GM18502 (cell line): Measurements from ENCODE around the gene TMEM41A.
"Not testable (repeated sequence)": the region's sequence is repeated elsewhere in the genome, so short reads cannot be mapped to it uniquely, and the experiment has no call there.

Experiments
- ATAC-seq: cut with Tn5 transposase; IDR thresholded peaks from one replicate; pipeline ENCODE4 v1.9.1; 2021; ENCODE audit warnings: mild to moderate bottlenecking; ENCODE audit not compliant: unreplicated experiment, poor library complexity

The TMEM41A gene

DNA sequence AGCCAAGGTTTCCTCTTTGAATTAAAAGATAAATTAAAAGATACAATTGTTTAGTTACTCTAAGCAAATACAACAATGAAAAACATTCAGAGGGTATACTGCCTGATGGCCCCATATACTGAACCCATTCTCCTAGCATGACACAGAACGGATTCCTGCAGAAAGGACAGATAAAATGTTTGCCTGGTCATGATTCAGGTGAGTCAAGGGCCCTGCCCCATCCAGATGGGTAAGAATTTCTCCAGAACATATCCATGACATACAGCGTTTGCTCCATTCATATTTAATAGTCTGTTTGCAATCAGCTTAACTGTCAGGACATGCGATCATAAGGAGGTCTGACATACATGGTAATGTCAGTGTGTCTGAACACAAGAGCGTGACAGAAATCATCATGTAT is 8.6 kb downstream of the TMEM41A start:
- ATAC-seq: no peak

DNA sequence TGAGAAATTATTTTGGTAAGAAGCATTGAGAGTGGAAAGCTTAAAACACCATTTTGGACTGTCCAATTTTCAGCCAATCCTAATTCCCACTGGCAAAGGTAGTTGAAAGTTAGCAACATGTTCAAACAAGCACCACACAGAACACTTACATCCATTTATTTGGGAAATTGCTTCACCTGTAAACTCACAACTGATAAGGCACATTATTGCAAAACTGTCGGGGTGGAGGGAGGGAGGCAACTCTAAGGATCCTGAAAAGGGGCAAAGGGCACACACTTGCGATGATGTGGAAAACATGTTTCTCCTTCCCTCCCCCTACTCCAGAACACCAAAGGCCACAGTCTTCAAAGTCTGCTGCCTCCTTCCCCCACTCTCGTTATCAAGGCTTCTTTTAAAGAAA is 9.4 kb downstream of the TMEM41A start:
- ATAC-seq: no peak

DNA sequence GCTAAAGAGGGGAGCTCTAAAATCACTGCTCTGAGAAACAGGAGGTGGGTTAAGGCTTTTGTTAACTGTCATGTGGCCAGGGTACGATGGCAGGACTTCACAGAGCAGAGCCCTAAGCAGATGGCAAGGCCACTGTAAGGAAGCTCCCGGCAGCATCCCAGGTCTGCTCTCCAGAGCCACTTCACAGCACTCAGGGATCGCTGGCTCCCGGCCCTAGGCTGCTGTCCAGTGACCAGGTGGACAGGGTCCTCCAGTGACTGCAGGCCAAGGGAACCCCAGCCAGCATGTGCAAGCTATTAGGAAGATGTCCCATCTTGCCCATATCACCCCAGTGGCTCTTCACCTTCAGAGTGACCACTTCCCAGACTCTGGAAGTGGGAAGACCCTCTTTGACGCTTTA is 10.4 kb downstream of the TMEM41A start:
- no peak for ATAC-seq

GRCh38 chr3:185486394-185486793 is 12.4 kb downstream of the TMEM41A start:
- ATAC-seq: no peak

- no peak for ATAC-seq
Observed at GRCh38 chr3:185484296-185484695, 14.5 kb downstream of the TMEM41A start.

DNA sequence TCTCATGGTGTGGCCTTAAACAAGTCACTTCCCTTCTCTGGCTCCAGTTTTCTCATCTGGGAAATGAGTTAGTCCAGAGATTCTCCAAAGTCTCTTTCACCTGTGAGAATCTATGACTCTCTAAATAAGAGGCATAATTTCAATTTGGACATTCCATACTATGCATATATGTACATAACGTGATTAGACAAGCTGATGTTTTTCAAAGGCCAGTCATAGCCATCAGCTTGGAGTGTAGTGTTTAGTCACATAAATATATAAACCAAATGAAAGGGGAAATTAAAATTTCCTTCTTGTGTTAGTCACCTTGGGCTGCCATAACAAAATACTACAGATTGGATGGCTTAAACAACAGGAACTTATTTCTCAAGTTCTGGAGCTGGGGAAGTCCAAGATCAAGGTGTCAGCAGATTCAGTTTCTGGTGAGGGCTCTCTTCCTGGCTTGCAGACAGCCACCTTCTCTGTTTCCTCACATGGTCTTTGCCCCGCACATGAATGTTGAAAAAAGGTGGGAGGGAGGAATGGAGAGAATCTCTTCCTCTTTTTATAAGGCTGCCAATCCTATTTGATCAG is 19.4 kb downstream of the TMEM41A start:
- no peak for ATAC-seq

DNA sequence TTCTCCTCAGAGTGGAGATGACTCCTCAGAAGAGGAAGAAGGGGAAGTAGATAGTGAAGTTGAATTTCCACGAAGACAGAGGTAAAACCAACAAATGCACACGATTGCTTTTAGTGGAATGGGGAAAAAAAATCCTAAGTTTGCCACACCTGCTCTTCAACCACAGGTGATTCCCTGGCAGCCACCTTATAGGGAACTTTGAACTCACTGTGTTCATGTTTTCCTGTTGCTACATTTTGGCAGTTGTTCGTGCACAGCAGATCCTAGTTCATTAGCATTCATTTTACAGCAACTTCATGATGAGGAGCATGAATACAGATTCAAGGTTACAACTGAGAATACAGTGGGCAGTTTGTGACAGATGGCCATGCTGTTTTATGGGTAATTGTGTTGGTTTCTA is 21.5 kb downstream of the TMEM41A start:
- no peak for ATAC-seq

- ATAC-seq: not testable (repeated sequence)
Observed at GRCh38 chr3:185474922-185475321, 23.9 kb downstream of the TMEM41A start.

- no peak for ATAC-seq
Observed at GRCh38 chr3:185473290-185473815, 25.5 kb downstream of the TMEM41A start.

GRCh38 chr3:185470323-185470722 is 28.5 kb downstream of the TMEM41A start:
- no peak for ATAC-seq

DNA sequence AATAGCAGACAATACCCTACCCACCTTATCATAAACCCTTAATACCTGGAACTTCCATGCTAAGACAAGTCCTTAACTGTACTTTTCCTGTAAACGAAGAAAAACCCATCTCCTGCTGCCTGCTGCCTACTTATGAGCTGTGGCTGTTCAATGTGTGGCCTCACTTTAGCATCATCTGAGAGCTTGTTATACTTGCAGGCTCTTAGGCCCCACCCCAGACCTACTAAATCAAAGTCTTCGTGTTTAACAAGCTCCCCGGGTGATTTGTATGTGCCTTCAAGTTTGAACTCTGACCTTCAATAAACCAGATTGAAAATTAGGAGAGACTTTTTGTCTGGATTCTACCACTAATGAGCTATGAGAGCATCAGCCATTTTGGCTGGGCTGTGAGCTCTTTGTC is 29.3 kb downstream of the TMEM41A start:
- no peak for ATAC-seq

- ATAC-seq: not testable (repeated sequence)
Observed at GRCh38 chr3:185466123-185466522, 32.7 kb downstream of the TMEM41A start.

GRCh38 chr3:185465471-185465870 is 33.4 kb downstream of the TMEM41A start:
- no peak for ATAC-seq

GRCh38 chr3:185460719-185461350 is 38.0 kb downstream of the TMEM41A start:
- no peak for ATAC-seq

DNA sequence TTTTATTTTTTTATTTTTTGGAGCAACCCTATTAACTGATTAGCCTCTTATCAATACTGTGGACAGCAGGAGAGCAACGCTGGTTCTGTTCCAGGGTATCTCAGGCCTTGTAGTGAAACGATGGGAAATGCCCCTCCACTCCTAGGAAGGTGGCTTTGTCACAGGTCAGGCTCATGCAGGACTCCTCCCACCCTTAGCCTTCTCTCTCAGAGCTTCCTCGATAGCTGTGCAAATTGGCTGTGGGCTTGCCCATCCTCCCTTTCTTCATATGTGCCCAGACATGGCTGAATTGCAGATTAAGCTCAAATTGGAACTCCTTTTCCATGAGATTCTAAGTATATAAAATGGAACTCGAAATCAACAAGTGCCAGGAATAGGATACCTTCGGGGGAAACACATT is 38.5 kb downstream of the TMEM41A start:
- no peak for ATAC-seq

GRCh38 chr3:185457376-185457775 is 41.5 kb downstream of the TMEM41A start:
- no peak for ATAC-seq

DNA sequence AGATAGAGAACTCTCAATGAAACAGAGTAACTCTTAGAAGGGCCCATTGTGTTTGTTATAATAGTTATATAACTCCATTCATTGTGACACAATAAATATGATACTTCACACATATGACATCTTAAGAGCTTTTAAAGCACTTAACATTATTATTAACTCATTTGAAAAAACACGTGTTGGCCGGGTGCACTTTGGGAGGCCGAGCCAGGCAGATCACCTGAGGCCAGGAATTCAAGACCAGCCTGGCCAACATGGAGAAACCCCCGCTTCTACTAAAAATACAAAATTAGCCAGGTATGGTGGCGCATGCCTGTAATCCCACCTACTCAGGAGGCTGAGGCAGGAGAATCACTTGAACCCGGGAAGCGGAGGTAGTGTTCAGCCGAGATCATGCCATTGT is 47.4 kb downstream of the TMEM41A start:
- ATAC-seq: not testable (repeated sequence)

DNA sequence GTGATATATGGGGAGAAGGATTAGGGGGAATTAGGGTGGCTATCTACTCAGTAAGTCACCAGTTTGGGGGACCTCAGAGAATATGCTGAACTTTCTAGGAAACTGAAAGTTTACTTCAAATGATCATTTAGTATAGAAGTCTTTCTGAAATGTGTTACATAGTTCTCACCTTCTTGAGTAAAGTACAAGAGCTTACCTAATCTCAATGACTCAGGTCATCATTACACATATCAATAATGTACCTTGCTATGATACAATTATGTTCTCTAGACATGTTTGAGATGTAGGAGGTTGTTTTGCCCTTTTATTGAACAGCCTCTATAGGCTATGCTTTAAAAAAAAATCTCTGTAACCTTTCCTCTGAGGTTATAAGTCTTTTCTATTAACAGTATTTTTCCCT is 50.7 kb downstream of the TMEM41A start:
- no peak for ATAC-seq

DNA sequence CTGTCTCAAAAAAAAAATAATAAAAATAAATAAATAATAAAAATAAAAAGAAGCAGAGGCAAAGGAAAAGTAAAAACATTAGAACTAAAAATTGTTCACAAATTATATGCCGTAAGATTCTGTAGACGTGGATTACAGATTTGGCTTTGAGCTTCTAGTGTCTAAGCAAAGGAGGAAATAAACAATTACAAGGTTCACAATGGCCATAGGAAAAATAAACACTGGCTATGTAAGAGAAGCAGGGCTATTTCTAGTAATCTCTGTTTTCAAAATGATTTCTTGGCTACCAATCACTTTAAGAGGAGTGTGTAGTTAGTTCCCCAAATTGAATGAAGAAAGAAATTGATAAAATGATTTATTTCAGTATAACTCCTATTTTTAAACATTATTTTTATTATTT is 54.5 kb downstream of the TMEM41A start:
- no peak for ATAC-seq

DNA sequence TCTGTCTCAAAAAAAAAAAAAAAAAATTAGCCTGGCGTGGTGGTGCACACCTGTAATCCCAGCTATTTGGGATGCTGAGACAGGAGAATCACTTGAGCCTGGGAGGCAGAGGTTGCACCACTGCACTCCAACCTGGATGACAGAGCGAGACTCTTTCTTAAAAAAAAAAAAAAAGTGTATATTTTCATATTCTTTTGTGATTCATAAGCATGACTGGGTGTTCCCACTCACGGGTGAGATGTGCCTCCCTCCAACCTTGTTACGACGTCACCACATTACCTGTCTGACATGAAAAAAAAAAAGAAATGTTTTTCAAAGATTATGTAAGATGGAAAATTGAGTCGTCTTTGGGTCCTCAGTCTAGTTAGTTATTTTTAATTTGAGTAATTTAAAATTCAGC is 56.8 kb downstream of the TMEM41A start:
- ATAC-seq: no peak

DNA sequence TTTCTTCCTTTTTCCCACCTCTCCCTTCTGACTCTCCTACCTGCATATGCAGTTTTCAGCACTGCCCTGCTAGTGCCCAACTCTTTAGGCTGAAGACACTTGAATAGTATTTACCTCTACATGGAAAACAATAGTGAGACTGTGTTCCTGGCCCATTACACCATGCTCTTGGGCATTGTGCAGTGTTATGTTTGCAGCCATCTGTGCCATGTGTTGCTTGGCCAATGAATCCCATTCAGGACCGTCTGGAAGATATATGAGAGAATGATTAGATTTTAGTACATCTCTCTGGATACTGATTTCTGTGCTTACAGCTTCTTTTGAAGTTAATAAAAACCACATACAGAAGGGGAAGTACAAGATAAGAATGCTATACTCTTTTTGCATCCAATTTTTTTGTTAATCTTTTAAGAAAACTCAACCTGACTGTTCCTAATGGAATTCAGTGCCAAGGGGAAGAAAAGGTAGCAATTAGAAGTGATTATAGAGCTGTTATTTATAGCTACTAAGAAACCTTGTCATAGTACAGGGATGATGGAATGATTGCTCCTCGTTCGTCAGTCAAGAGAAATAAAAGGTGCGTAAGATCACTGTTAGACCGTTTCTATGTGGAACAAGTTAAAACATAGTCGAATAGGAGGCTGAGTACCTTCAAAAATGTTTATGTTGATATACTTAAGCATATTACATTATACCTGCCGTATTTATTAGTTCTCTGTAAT is 58.9 kb downstream of the TMEM41A start:
- no peak for ATAC-seq
